Subcutaneous abdominal adipose tissue (tissue), 5 donors: Measurements from ENCODE around the gene SLC28A1.
"Not testable (repeated sequence)": the region's sequence is repeated elsewhere in the genome, so short reads cannot be mapped to it uniquely, and the experiment has no call there.

Experiments used
- H3K27ac ChIP-seq: one replicate; pipeline ENCODE4 v1.7.0; 2013; ENCODE audit warnings: low read depth, mild to moderate bottlenecking, inconsistent platforms, low read length, moderate library complexity
- H3K27me3 ChIP-seq, 5 donors: one replicate each; pipeline ENCODE4 v1.7.0; 2013; ENCODE audit warnings: low read length in 5 of 5, inconsistent platforms in 1 of 5; ENCODE audit not compliant: control insufficient read depth in 5 of 5, insufficient read depth in 4 of 5
- H3K36me3 ChIP-seq, 5 donors: one replicate each; pipeline ENCODE4 v1.7.0; 2013; ENCODE audit warnings: low read length in 5 of 5; ENCODE audit not compliant: control insufficient read depth in 5 of 5, insufficient read depth in 5 of 5
- H3K4me1 ChIP-seq, 5 donors: one replicate each; pipeline ENCODE4 v1.7.0; 2013; ENCODE audit warnings: low read length in 5 of 5, mild to moderate bottlenecking in 3 of 5, moderate library complexity in 1 of 5; ENCODE audit not compliant: control insufficient read depth in 5 of 5, insufficient read depth in 5 of 5
- H3K4me3 ChIP-seq, 5 donors: one replicate each; pipeline ENCODE4 v1.7.0; 2013; ENCODE audit warnings: low read length in 5 of 5, low read depth in 1 of 5
- H3K9ac ChIP-seq, 5 donors: one replicate each; pipeline ENCODE4 v1.7.0; 2013; ENCODE audit warnings: low read length in 5 of 5, mild to moderate bottlenecking in 4 of 5, moderate library complexity in 3 of 5
- H3K9me3 ChIP-seq, 5 donors: one replicate each; pipeline ENCODE4 v1.7.0; 2013; ENCODE audit warnings: low read length in 5 of 5; ENCODE audit not compliant: control insufficient read depth in 5 of 5
- donor health status: healthy.
- donor health status: healthy.
- donor health status: healthy.
- donor health status: healthy.
- donor health status: healthy.

SLC28A1 gene

GRCh38 chr15:84872009-84872910, 12.2 kb upstream of the SLC28A1 start:
- H3K27ac ChIP-seq = no peak overlapping the region
- no peaks in the 10 kb centered on the region for H3K9me3 ChIP-seq
- no peaks in the 10 kb centered on the region for H3K27me3 ChIP-seq
- no peak overlapping the region for H3K4me3 ChIP-seq
- H3K9ac ChIP-seq = no peak overlapping the region
- peaks cover 0 to 14% (median 0%) of the 10 kb centered on the region in 5 donors for H3K4me1 ChIP-seq
- peaks cover 0 to 31% (median 19%) of the 10 kb centered on the region in 5 donors for H3K36me3 ChIP-seq

GRCh38 chr15:84873997-84874396, 10.5 kb upstream of the SLC28A1 start:
- Histone ChIP-seq H3K4me3 (no peak overlapping the region), H3K27ac (no peak overlapping the region), H3K36me3 (peaks cover 0 to 15% (median 4%) of the 10 kb centered on the region in 5 donors), H3K9me3 (no peaks in the 10 kb centered on the region), H3K9ac (no peak overlapping the region), H3K4me1 (peaks cover 0 to 16% (median 0%) of the 10 kb centered on the region in 5 donors), H3K27me3 (no peaks in the 10 kb centered on the region)

GRCh38 chr15:84874981-84875699, 9.3 kb upstream of the SLC28A1 start:
- H3K27me3 ChIP-seq = no peaks in the 10 kb centered on the region
- peaks cover 0 to 16% (median 0%) of the 10 kb centered on the region in 5 donors for H3K4me1 ChIP-seq
- no peak overlapping the region for H3K4me3 ChIP-seq
- no peak overlapping the region for H3K9ac ChIP-seq
- H3K27ac ChIP-seq = no peak overlapping the region
- peaks cover 0 to 6% (median 0%) of the 10 kb centered on the region in 5 donors for H3K36me3 ChIP-seq
- H3K9me3 ChIP-seq = no peaks in the 10 kb centered on the region

GRCh38 chr15:84876269-84876668, 8.2 kb upstream of the SLC28A1 start:
- no peaks in the 10 kb centered on the region for H3K36me3 ChIP-seq
- no peaks in the 10 kb centered on the region for H3K27me3 ChIP-seq
- H3K9me3 ChIP-seq = no peaks in the 10 kb centered on the region
- H3K4me3 ChIP-seq = no peak overlapping the region
- H3K4me1 ChIP-seq = peaks cover 0 to 16% (median 0%) of the 10 kb centered on the region in 5 donors
- no peak overlapping the region for H3K27ac ChIP-seq
- no peak overlapping the region for H3K9ac ChIP-seq

- H3K27me3 ChIP-seq, H3K4me3 ChIP-seq, H3K9ac ChIP-seq, H3K36me3 ChIP-seq, H3K9me3 ChIP-seq, H3K27ac ChIP-seq: not testable (repeated sequence)
- H3K4me1 ChIP-seq = peaks cover 0 to 16% (median 0%) of the 10 kb centered on the region in 5 donors
Observed at GRCh38 chr15:84877701-84878100, 6.8 kb upstream of the SLC28A1 start.

- Histone ChIP-seq H3K27me3 (no peaks in the 10 kb centered on the region), H3K9me3 (no peaks in the 10 kb centered on the region), H3K4me3 (no peak overlapping the region), H3K36me3 (no peaks in the 10 kb centered on the region), H3K9ac (no peak overlapping the region), H3K27ac (no peak overlapping the region), H3K4me1 (peaks cover 0 to 16% (median 0%) of the 10 kb centered on the region in 5 donors)
Observed at GRCh38 chr15:84878504-84878903, 6.0 kb upstream of the SLC28A1 start.

- Histone ChIP-seq H3K4me3 (no peak overlapping the region), H3K9ac (no peak overlapping the region), H3K9me3 (no peaks in the 10 kb centered on the region), H3K36me3 (no peaks in the 10 kb centered on the region), H3K4me1 (peaks cover 0 to 14% (median 0%) of the 10 kb centered on the region in 5 donors), H3K27ac (no peak overlapping the region), H3K27me3 (no peaks in the 10 kb centered on the region)
Observed at GRCh38 chr15:84879088-84879780, 5.2 kb upstream of the SLC28A1 start.

GRCh38 chr15:84880007-84880406, 4.5 kb upstream of the SLC28A1 start:
- peaks cover 0 to 6% (median 0%) of the 10 kb centered on the region in 5 donors for H3K4me1 ChIP-seq
- no peaks in the 10 kb centered on the region for H3K27me3 ChIP-seq
- no peak overlapping the region for H3K9ac ChIP-seq
- H3K27ac ChIP-seq = no peak overlapping the region
- no peaks in the 10 kb centered on the region for H3K9me3 ChIP-seq
- no peak overlapping the region for H3K4me3 ChIP-seq
- no peaks in the 10 kb centered on the region for H3K36me3 ChIP-seq

GRCh38 chr15:84880822-84881519, 3.5 kb upstream of the SLC28A1 start:
- Histone ChIP-seq H3K27ac (no peak overlapping the region), H3K36me3 (no peaks in the 10 kb centered on the region), H3K4me3 (no peak overlapping the region), H3K9ac (no peak overlapping the region), H3K9me3 (no peaks in the 10 kb centered on the region), H3K27me3 (no peaks in the 10 kb centered on the region), H3K4me1 (peaks cover 0 to 2% (median 0%) of the 10 kb centered on the region in 5 donors)
